Karpas-422 (cell line): ENCODE results near the gene DEFB128. TPM values are rescaled to one million over a fixed set of nuclear protein-coding genes. Genes with fewer than 3 reads are reported as not detected.
A peak's percentile ranks its signal among the peaks of the same experiment; 100 is the strongest.

Source experiments
- DNase-seq: peaks from one replicate; pipeline ENCODE4 v3.0.0-alpha.2; 2015
- H2AFZ ChIP-seq: fragments of 200-600 bp; sonication (generic); 2 replicates; pipeline ENCODE4 v1.6.1; 2014; ENCODE audit warnings: antibody characterized with exemption, low read length, mixed read lengths
- H3K27ac ChIP-seq: fragments of 200-600 bp; sonication (generic); 2 replicates; pipeline ENCODE4 v1.5.1; 2014; ENCODE audit warnings: mild to moderate bottlenecking, low read length, moderate library complexity
- H3K27me3 ChIP-seq: fragments of 200-600 bp; sonication (generic); 2 replicates; pipeline ENCODE4 v1.6.1; 2014; ENCODE audit warnings: low read length, mixed read lengths
- H3K36me3 ChIP-seq: fragments of 200-600 bp; sonication (generic); 2 replicates; pipeline ENCODE4 v1.6.1; 2014; ENCODE audit warnings: low read length, mixed read lengths; ENCODE audit not compliant: insufficient read depth
- H3K4me1 ChIP-seq: fragments of 200-600 bp; sonication (generic); 2 replicates; pipeline ENCODE4 v1.6.1; 2014; ENCODE audit warnings: mild to moderate bottlenecking, low read length, mixed read lengths
- H3K4me2 ChIP-seq: fragments of 200-600 bp; sonication (generic); 2 replicates; pipeline ENCODE4 v1.6.1; 2014; ENCODE audit warnings: low read length, low read depth, mild to moderate bottlenecking; ENCODE audit not compliant: poor library complexity, severe bottlenecking
- H3K4me3 ChIP-seq: fragments of 200-600 bp; sonication (generic); 2 replicates; pipeline ENCODE4 v1.5.1; 2014; ENCODE audit warnings: mild to moderate bottlenecking, antibody characterized with exemption, low read length, mixed read lengths
- H3K79me2 ChIP-seq: fragments of 200-600 bp; sonication (generic); 2 replicates; pipeline ENCODE4 v1.6.1; 2014; ENCODE audit warnings: mild to moderate bottlenecking, low read length, mixed read lengths
- H3K9ac ChIP-seq: fragments of 200-600 bp; sonication (generic); 2 replicates; pipeline ENCODE4 v1.6.0; 2014; ENCODE audit warnings: low read length
- H3K9me2 ChIP-seq: fragments of 200-600 bp; sonication (generic), shearing (Covaris generic); replicated peaks from 2 replicates; pipeline ENCODE4 v1.6.0; 2014; ENCODE audit warnings: mild to moderate bottlenecking, low read length, moderate library complexity; ENCODE audit not compliant: insufficient read depth
- H3K9me3 ChIP-seq: fragments of 300-700, 200-600 bp; sonication (generic); 2 replicates; pipeline ENCODE4 v1.6.1; 2014; ENCODE audit warnings: low read length, mixed read lengths
- H4K20me1 ChIP-seq: fragments of 200-600 bp; sonication (generic); 2 replicates; pipeline ENCODE4 v1.6.1; 2014; ENCODE audit warnings: mild to moderate bottlenecking, antibody characterized with exemption, low read length, low read depth; ENCODE audit not compliant: insufficient read depth
- total RNA-seq: library from RNA; depleted of rRNA; stranded (reverse); fragments of >200 nt; shearing (Covaris generic); gene quantifications from 2 replicates; pipeline ENCODE4 v1.2.3, GENCODE V29; 2014; ENCODE audit warnings: low replicate concordance

Gene DEFB128
- total RNA-seq, 1 experiment from 2014 or later = not detected

GRCh38 chr20:198225-198624 lies 8.7 kb upstream of the DEFB128 start:
- Histone ChIP-seq H3K9me3 (no peaks in the 10 kb centered on the region), H2AFZ (no peak overlapping the region), H3K27ac (no peak overlapping the region), H3K4me1 (no peaks in the 10 kb centered on the region), H3K9me2 (no peaks in the 10 kb centered on the region), H3K27me3 (no peaks in the 10 kb centered on the region), H3K4me3 (no peak overlapping the region), H4K20me1 (no peaks in the 10 kb centered on the region), H3K36me3 (no peaks in the 10 kb centered on the region), H3K9ac (no peak overlapping the region), H3K4me2 (no peak overlapping the region), H3K79me2 (no peaks in the 10 kb centered on the region)
- DNase-seq = peak; percentile 9

- H3K9me3 ChIP-seq = no peaks in the 10 kb centered on the region
- H3K4me1 ChIP-seq = no peaks in the 10 kb centered on the region
- H2AFZ ChIP-seq = no peak overlapping the region
- no peak overlapping the region for H3K9ac ChIP-seq
- DNase-seq = no peak
- H3K9me2 ChIP-seq = no peaks in the 10 kb centered on the region
- H3K4me2 ChIP-seq = no peak overlapping the region
- H3K27me3 ChIP-seq = no peaks in the 10 kb centered on the region
- H3K79me2 ChIP-seq = no peaks in the 10 kb centered on the region
- H3K27ac ChIP-seq = no peak overlapping the region
- no peak overlapping the region for H3K4me3 ChIP-seq
- no peaks in the 10 kb centered on the region for H4K20me1 ChIP-seq
- H3K36me3 ChIP-seq = no peaks in the 10 kb centered on the region
Measured at GRCh38 chr20:187733-188132, 1.8 kb downstream of the DEFB128 start.

- H3K27ac ChIP-seq = no peak overlapping the region
- H3K79me2 ChIP-seq = no peaks in the 10 kb centered on the region
- H3K9me2 ChIP-seq = no peaks in the 10 kb centered on the region
- H3K27me3 ChIP-seq = no peaks in the 10 kb centered on the region
- no peaks in the 10 kb centered on the region for H3K4me1 ChIP-seq
- H3K4me2 ChIP-seq = no peak overlapping the region
- H3K9me3 ChIP-seq = no peaks in the 10 kb centered on the region
- H4K20me1 ChIP-seq = no peaks in the 10 kb centered on the region
- H3K4me3 ChIP-seq = no peak overlapping the region
- H3K9ac ChIP-seq = no peak overlapping the region
- no peak for DNase-seq
- H3K36me3 ChIP-seq = no peaks in the 10 kb centered on the region
- H2AFZ ChIP-seq = no peak overlapping the region
Measured at GRCh38 chr20:184288-184687, 5.2 kb downstream of the DEFB128 start.

- no peaks in the 10 kb centered on the region for H3K79me2 ChIP-seq
- no peaks in the 10 kb centered on the region for H3K9me3 ChIP-seq
- no peak overlapping the region for H3K4me3 ChIP-seq
- no peaks in the 10 kb centered on the region for H4K20me1 ChIP-seq
- H3K9me2 ChIP-seq = no peaks in the 10 kb centered on the region
- H2AFZ ChIP-seq = no peak overlapping the region
- no peak overlapping the region for H3K4me2 ChIP-seq
- H3K27ac ChIP-seq = no peak overlapping the region
- no peaks in the 10 kb centered on the region for H3K36me3 ChIP-seq
- H3K27me3 ChIP-seq = 0 out of 2 replicates have a peak, but pooled peaks cover 2% of the 10 kb centered on the region
- H3K4me1 ChIP-seq = no peaks in the 10 kb centered on the region
- no peak overlapping the region for H3K9ac ChIP-seq
- DNase-seq = no peak
Measured at GRCh38 chr20:168876-169275, 20.6 kb downstream of the DEFB128 start.

- Histone ChIP-seq H3K27me3 (0 out of 2 replicates have a peak, but pooled peaks cover 2% of the 10 kb centered on the region), H3K27ac (no peak overlapping the region), H3K4me1 (no peaks in the 10 kb centered on the region), H2AFZ (no peak overlapping the region), H3K4me3 (no peak overlapping the region), H3K9ac (no peak overlapping the region), H3K9me2 (no peaks in the 10 kb centered on the region), H3K9me3 (no peaks in the 10 kb centered on the region), H3K79me2 (no peaks in the 10 kb centered on the region), H4K20me1 (no peaks in the 10 kb centered on the region), H3K36me3 (no peaks in the 10 kb centered on the region), H3K4me2 (no peak overlapping the region)
- no peak for DNase-seq
Measured at GRCh38 chr20:164618-165017, 24.9 kb downstream of the DEFB128 start.

DNA sequence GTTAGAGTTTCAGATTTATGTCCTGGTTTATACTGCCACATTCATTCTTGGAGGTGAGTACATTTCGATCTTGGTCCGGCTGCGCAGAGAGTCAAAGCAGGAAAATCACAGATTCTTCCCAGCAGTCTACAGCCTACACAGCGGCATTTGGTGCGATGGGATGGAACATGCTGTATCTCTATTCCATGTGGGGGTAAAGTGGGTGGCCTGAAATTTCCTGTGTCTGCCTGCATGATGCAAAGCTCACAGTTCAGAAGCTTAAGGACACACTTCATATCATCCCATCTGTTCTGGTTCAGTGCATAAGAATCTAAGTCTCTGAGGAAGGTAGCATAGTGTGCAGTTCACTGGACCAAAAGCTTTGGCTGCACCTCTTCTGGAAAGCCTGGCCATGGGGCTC lies 32.4 kb downstream of the DEFB128 start, which contains the start of gene DEFB127:
Gene DEFB127, plus strand, starts transcription at position 301 of the 400 bp plus-strand sequence. Its CDS starts 91 bp downstream, at position 392.
- H3K27ac ChIP-seq = no peak within 1 kb of the TSS
- H4K20me1 ChIP-seq = no peaks in the 10 kb centered on the region
- H2AFZ ChIP-seq = no peak within 1 kb of the TSS
- no peak within 1 kb of the TSS for H3K4me2 ChIP-seq
- H3K9me3 ChIP-seq = no peaks in the 10 kb centered on the region
- H3K4me1 ChIP-seq = peaks cover 4% of the 10 kb centered on the region
- H3K27me3 ChIP-seq = no peaks in the 10 kb centered on the region
- no peaks in the 10 kb centered on the region for H3K9me2 ChIP-seq
- H3K4me3 ChIP-seq = no peak within 1 kb of the TSS
- H3K79me2 ChIP-seq = no peaks in the 10 kb centered on the region
- no peaks in the 10 kb centered on the region for H3K36me3 ChIP-seq
- no peak within 1 kb of the TSS for H3K9ac ChIP-seq
- no peak for DNase-seq

- H3K79me2 ChIP-seq = no peaks in the 10 kb centered on the region
- H3K4me1 ChIP-seq = peaks cover 4% of the 10 kb centered on the region
- no peak overlapping the region for H3K4me2 ChIP-seq
- H3K27me3 ChIP-seq = no peaks in the 10 kb centered on the region
- H2AFZ ChIP-seq = no peak overlapping the region
- H4K20me1 ChIP-seq = no peaks in the 10 kb centered on the region
- H3K9me3 ChIP-seq = no peaks in the 10 kb centered on the region
- no peaks in the 10 kb centered on the region for H3K9me2 ChIP-seq
- no peak overlapping the region for H3K9ac ChIP-seq
- H3K27ac ChIP-seq = no peak overlapping the region
- H3K4me3 ChIP-seq = no peak overlapping the region
- H3K36me3 ChIP-seq = no peaks in the 10 kb centered on the region
- no peak for DNase-seq
Measured at GRCh38 chr20:152131-152530, 37.4 kb downstream of the DEFB128 start.

GRCh38 chr20:145877-146276 lies 43.6 kb downstream of the DEFB128 start:
- Histone ChIP-seq H3K4me3 (no peak overlapping the region), H3K27me3 (no peaks in the 10 kb centered on the region), H3K9me2 (no peaks in the 10 kb centered on the region), H2AFZ (no peak overlapping the region), H3K9ac (no peak overlapping the region), H3K79me2 (no peaks in the 10 kb centered on the region), H3K4me1 (no peaks in the 10 kb centered on the region), H3K4me2 (no peak overlapping the region), H3K9me3 (no peaks in the 10 kb centered on the region), H3K27ac (no peak overlapping the region), H3K36me3 (no peaks in the 10 kb centered on the region), H4K20me1 (no peaks in the 10 kb centered on the region)
- no peak for DNase-seq

DNA sequence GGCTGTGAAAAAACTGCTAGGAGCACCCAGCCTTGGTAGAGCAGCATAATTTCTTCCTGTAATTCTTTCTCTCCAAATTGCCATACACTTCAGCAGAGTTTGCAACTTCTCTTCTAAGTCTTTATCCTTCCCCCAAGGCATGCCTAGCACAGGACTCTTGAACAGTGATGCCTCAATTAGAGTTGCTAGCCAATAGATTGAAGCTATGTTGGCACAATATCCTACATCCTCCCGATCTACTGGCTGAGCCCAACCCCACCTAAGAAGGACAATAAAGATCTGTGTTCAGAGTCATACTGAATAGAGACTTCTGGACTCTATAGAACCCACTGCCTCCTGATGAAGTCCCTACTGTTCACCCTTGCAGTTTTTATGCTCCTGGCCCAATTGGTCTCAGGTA lies 47.2 kb downstream of the DEFB128 start, which contains the start of gene DEFB126:
Gene DEFB126, plus strand, starts transcription at position 301 of the 400 bp plus-strand sequence. Its CDS starts 39 bp downstream, at position 340.
- Histone ChIP-seq H3K9me2 (no peaks in the 10 kb centered on the region), H3K4me1 (no peaks in the 10 kb centered on the region), H2AFZ (no peak within 1 kb of the TSS), H4K20me1 (no peaks in the 10 kb centered on the region), H3K27ac (no peak within 1 kb of the TSS), H3K9me3 (no peaks in the 10 kb centered on the region; the same call in 1 of the 2 replicates), H3K4me2 (no peak within 1 kb of the TSS), H3K27me3 (no peaks in the 10 kb centered on the region; the same call in 1 of the 2 replicates), H3K9ac (no peak within 1 kb of the TSS), H3K79me2 (no peaks in the 10 kb centered on the region), H3K4me3 (no peak within 1 kb of the TSS), H3K36me3 (no peaks in the 10 kb centered on the region)
- no peak for DNase-seq
